Measurements from ENCODE around the gene TIMM9. TPM values are rescaled to one million over a fixed set of nuclear protein-coding genes. Genes with fewer than 3 reads are reported as not detected.

The TIMM9 gene, protein sequence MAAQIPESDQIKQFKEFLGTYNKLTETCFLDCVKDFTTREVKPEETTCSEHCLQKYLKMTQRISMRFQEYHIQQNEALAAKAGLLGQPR
- 10 to 100 TPM in 3 of 4 donors, 1 to 10 TPM in 1; 9.9 to 68.5 (median 16.0) TPM for total RNA-seq

GRCh38 chr14:58427281-58428117 is at the start of gene TIMM9, which contains the start of gene KIAA0586:
Gene TIMM9 (minus strand): TSS chr14:58427531. CDS start chr14:58411945, 15,586 bp downstream.
Gene KIAA0586 (plus strand): TSS chr14:58427719. CDS start chr14:58428265, 546 bp downstream.
- DNase-seq, result peak; percentile 94 to 98 (median 94)
- Histone ChIP-seq H3K4me3 (peak within 1 kb of the TSS; percentile 50 to 95 (median 84)), H3K27ac (peak within 1 kb of the TSS; percentile 83 to 92 (median 88)), H3K36me3 (peaks cover 0 to 14% (median 0%) of the 10 kb centered on the region in 3 donors), H3K9me3 (no peaks in the 10 kb centered on the region), H3K27me3 (no peaks in the 10 kb centered on the region), H3K4me1 (peaks cover 0 to 17% (median 3%) of the 10 kb centered on the region in 4 donors)
- TF ChIP-seq POLR2A (IDR thresholded peaks at IDR 0.05), result peak; percentile 65 to 86
- TF ChIP-seq CTCF (IDR thresholded peaks at IDR 0.05), result peak in 2 of 6 experiments; percentile 4 to 16

GRCh38 chr14:58476320-58476719 is 49.0 kb upstream of the TIMM9 start:
- Histone ChIP-seq H3K9me3 (no peaks in the 10 kb centered on the region), H3K4me1 (no peaks in the 10 kb centered on the region), H3K27me3 (no peaks in the 10 kb centered on the region), H3K27ac (no peak overlapping the region), H3K36me3 (peaks cover 0 to 17% (median 0%) of the 10 kb centered on the region in 3 donors), H3K4me3 (no peak overlapping the region)
- no peak for TF ChIP-seq POLR2A (IDR thresholded peaks at IDR 0.05)
- TF ChIP-seq CTCF (IDR thresholded peaks at IDR 0.05), result no peak
- DNase-seq, result no peak

GRCh38 chr14:58469309-58469708 is 42.0 kb upstream of the TIMM9 start:
- Histone ChIP-seq H3K4me3 (no peak overlapping the region), H3K9me3 (no peaks in the 10 kb centered on the region), H3K27me3 (no peaks in the 10 kb centered on the region), H3K27ac (no peak overlapping the region), H3K36me3 (peaks cover 0 to 36% (median 0%) of the 10 kb centered on the region in 3 donors), H3K4me1 (no peaks in the 10 kb centered on the region)
- DNase-seq, result no peak
- TF ChIP-seq POLR2A (IDR thresholded peaks at IDR 0.05), result no peak
- TF ChIP-seq CTCF (IDR thresholded peaks at IDR 0.05), result no peak

- Histone ChIP-seq H3K36me3 (peaks cover 0 to 53% (median 0%) of the 10 kb centered on the region in 3 donors), H3K27me3 (no peaks in the 10 kb centered on the region), H3K27ac (no peak overlapping the region), H3K4me3 (no peak overlapping the region), H3K9me3 (no peaks in the 10 kb centered on the region), H3K4me1 (no peaks in the 10 kb centered on the region)
- no peak for TF ChIP-seq POLR2A (IDR thresholded peaks at IDR 0.05)
- no peak for TF ChIP-seq CTCF (IDR thresholded peaks at IDR 0.05)
- no peak for DNase-seq
Measured at GRCh38 chr14:58467575-58467974, 40.2 kb upstream of the TIMM9 start.

DNA sequence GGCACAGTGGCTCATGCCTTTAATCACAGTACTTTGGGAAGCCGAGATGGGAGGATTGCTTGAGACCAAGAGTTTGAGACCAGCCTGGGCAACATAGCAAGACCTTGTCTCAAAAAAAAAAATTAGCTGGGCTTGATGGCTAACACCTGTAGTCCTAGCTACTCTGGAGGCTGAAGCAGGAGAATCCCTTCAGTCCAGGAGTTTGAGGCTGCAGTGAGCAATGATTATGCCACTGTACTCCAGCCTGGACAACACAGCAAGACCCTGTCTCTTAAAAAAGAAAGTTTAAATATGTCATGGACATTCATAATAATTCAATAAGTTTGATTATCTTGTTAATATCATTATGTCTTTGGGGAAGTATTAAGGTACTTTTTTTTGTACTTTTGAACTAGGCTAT is 39.1 kb upstream of the TIMM9 start:
- TF ChIP-seq POLR2A (IDR thresholded peaks at IDR 0.05), result no peak
- TF ChIP-seq CTCF (IDR thresholded peaks at IDR 0.05), result no peak
- Histone ChIP-seq H3K36me3 (peaks cover 0 to 64% (median 0%) of the 10 kb centered on the region in 3 donors), H3K27ac (no peak overlapping the region), H3K4me3 (no peak overlapping the region), H3K27me3 (no peaks in the 10 kb centered on the region), H3K9me3 (no peaks in the 10 kb centered on the region), H3K4me1 (no peaks in the 10 kb centered on the region)
- DNase-seq, result no peak
